HCEC 1CT (cell line): ENCODE measurements around the gene SOX13.

Experiments used
- DNase-seq: peaks from one replicate; pipeline ENCODE4 v3.0.0-alpha.2; 2017

The SOX13 gene

GRCh38 chr1:204065174-204065985 is 7.5 kb upstream of the SOX13 start:
- no peak for DNase-seq

GRCh38 chr1:204065986-204066300 is 7.0 kb upstream of the SOX13 start:
- no peak for DNase-seq

- DNase-seq = no peak
Observed at GRCh38 chr1:204067935-204068334, 5.0 kb upstream of the SOX13 start.

GRCh38 chr1:204069887-204070286 is 3.0 kb upstream of the SOX13 start:
- no peak for DNase-seq

- no peak for DNase-seq
Observed at GRCh38 chr1:204070895-204071294, 2.0 kb upstream of the SOX13 start.

GRCh38 chr1:204073837-204074273 is 940 bp downstream of the SOX13 start:
- DNase-seq = no peak

GRCh38 chr1:204074274-204075138 is 1.6 kb downstream of the SOX13 start:
- peak; percentile 53 for DNase-seq

- DNase-seq = peak; percentile 5
Observed at GRCh38 chr1:204075139-204075521, 2.2 kb downstream of the SOX13 start.

GRCh38 chr1:204075890-204076846 is 3.3 kb downstream of the SOX13 start:
- DNase-seq = no peak

GRCh38 chr1:204076891-204077290 is 4.0 kb downstream of the SOX13 start:
- no peak for DNase-seq

GRCh38 chr1:204077979-204078696 is 5.2 kb downstream of the SOX13 start:
- no peak for DNase-seq

GRCh38 chr1:204079608-204079999 is 6.7 kb downstream of the SOX13 start:
- DNase-seq = no peak

GRCh38 chr1:204080163-204080903 is 7.4 kb downstream of the SOX13 start:
- peak; percentile 80 for DNase-seq

- DNase-seq = no peak
Observed at GRCh38 chr1:204081164-204081790, 8.4 kb downstream of the SOX13 start.

GRCh38 chr1:204081791-204082513 is 9.0 kb downstream of the SOX13 start:
- no peak for DNase-seq

GRCh38 chr1:204083491-204083890 is 10.6 kb downstream of the SOX13 start:
- DNase-seq = no peak

- DNase-seq = no peak
Observed at GRCh38 chr1:204084247-204084772, 11.4 kb downstream of the SOX13 start.

- no peak for DNase-seq
Observed at GRCh38 chr1:204085876-204086275, 13.0 kb downstream of the SOX13 start.

- no peak for DNase-seq
Observed at GRCh38 chr1:204087181-204087892, 14.4 kb downstream of the SOX13 start.
